Activated CD4-positive, alpha-beta T cell treated with anti-CD3 and anti-CD28 coated beads, Interleukin-10, Interleukin-2, amounts not matched to agents 100 ng/mL and 50 ng/mL, durations not matched to agents 16 hours and 8 hours (primary cell): ENCODE data around the gene FAM72D.
"Not testable (repeated sequence)": the region's sequence is repeated elsewhere in the genome, so short reads cannot be mapped to it uniquely, and the experiment has no call there.

Experiments used
- DNase-seq: peaks from one replicate; pipeline ENCODE4 v3.0.0-alpha.2; 2020

FAM72D gene

DNA sequence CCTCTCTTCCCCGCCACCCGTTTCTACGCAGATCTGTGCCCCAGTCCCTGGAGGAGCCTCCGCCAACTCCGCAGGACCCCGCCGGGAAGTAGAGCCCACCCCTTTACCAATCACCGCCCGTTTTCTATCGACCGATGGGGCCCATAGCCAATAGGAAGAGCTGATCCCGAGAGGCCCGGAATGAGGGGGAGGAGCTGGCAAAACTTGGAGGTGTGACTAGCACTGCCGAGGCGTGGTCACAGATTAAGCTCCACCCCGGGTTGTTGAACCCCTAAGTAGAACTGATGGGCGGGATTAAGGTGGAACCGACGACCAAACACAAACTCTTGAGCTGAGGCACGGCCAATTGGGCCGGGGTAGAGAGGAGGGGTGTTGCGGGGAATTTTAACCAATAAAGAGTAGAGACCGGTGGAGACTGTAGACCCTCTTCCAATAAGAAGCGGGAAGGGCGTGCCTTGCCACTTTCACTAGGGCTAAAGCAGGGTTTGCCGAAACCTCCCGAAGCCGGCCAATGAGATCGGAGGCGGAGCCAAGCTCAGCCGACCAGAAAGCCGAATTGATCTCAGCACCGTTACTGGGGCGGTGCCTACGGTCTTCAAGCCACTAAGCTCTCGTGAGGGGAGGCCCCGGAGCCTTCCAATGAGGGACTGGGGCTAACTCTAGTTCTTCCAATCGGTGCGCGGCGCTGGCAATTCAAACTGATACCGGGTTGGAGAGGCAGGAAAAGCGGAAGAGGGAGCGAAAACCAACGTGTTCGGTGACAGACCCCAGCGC, at the start of gene FAM72D, which contains the start of gene SRGAP2B:
Gene FAM72D (plus strand): TSS at position 691 of the 774 bp plus-strand sequence. CDS start 874 bp downstream, outside the sequence.
Gene SRGAP2B (minus strand): TSS at position 45 of the 774 bp plus-strand sequence. CDS start 2,427 bp downstream, outside the sequence.
- DNase-seq, result not testable (repeated sequence)

DNA sequence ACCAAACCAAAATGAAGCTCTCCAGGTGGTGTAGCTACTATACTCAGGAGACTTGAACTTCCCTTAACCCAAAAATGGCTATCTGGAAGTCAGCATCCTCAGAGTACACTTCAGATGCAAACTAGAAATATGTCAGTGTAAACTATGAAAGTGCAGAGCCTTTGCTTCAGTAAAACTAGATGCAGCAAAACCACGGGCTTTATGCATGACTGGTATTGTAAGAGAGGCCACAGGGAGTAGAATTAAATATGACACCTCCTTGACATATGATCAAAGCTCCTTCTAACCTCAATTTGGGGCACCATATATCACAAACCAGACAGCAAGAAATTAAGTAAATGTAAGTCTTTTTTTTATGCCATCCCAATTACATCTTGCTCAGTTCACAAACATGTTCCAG, 48.2 kb upstream of the FAM72D start:
- not testable (repeated sequence) for DNase-seq

DNA sequence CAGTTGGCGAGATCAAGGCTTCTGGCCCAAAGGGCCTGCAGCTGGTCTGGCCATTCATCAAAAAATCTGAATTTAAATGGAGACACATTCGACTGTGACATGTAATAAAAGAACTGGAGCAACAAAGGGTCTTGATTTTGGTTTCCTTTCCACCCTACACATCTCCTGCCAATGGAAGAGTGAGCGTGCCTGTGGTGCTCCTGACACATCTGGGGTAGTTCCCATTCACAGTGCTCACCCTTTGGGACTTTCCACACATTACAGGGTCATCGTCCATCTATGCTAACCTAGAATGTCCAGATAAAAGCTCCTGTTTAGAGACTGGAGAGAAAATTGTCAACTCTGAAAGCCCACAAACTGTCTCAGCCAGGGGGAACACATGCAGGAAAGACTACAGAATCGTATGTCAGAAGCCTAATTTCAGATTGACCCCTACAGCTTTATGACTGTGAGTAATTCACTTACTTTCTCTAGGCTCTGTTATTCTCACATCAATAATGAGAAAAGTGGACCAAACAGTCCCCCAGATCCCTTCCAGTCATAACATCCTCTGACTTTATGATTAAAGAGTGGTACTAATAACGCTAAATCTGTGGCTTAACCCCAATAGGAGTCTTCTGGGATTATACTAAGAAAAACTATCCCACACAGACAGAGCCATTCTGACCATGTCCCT, 47.5 kb upstream of the FAM72D start:
- not testable (repeated sequence) for DNase-seq

DNA sequence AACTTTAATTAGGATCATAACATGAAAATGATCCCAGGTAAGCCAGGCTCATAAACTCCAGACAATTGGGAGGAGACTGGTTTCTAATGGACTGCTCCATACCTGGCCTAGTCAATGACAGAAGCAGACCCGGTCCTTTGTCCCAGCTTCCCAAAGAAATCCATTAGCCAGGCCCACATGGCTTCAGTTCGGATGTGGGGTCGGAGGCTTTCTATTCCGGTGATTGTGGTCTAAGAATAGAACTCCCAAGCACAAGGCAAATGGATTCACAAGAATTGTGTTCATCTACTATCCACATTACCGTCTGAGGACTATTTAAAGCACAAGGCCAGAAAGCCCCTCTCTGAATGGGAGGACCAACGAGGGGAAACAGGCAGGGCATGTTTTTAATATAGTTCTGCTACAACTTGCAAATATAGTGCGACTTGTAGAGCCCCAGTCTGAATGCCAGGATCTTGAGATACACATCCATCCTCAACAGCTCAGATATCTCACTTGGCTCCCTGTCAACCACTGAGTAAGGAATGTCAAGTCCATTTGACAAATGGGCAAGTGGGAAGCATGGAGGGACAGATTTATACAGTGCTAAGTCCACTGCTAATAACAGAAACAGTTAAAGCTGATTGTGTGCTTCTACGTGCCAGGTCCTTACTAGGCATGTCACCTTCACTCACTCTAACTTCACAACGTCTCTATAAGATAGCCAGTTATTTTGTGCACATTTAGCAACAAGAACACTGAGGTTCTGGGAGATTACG, 43.6 kb upstream of the FAM72D start:
- DNase-seq, result not testable (repeated sequence)

DNA sequence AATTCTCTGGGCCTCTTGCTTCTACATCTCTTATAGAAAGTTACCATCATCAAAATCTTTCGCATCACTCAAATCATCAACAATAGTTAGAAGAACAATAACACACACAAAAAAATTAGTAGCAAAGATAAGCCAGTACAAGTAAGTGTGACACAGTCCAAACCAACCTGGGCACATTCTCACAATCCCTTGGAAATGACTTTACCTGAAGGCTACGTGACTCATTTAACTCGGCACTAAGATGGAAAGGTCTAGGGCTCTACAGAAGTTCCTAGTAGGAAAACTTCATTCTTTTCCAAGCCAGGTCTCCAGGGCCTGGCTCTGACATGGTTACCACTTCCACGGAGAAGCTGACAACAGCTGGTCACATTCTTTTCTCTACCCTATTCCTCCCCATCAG, 42.3 kb upstream of the FAM72D start:
- DNase-seq, result not testable (repeated sequence)

DNA sequence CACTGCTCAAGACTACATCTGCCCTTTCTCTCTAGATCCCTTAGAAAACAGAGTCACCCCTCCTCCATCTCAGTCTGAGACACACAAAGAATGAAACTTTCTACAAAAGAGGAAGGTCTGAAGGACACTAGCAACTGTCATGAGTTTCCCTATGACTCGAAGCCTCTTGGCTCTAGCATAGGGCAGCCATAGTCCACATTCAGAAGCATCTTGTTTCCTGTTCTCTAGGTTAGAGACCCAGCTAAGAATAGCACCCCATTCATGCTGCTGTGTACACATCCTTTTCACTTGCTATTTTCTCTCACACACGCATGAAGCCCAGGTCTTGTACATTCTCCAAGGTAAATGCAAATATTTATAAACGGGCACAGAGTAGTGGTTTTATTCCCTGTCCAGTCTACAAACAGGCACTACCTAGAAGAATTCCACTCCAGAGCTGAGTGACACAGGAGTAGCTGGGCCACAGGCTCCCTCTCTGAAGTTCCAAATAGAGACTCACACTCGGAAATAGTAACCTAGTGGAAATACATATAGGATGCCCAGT, 40.5 kb upstream of the FAM72D start:
- DNase-seq, result not testable (repeated sequence)

DNA sequence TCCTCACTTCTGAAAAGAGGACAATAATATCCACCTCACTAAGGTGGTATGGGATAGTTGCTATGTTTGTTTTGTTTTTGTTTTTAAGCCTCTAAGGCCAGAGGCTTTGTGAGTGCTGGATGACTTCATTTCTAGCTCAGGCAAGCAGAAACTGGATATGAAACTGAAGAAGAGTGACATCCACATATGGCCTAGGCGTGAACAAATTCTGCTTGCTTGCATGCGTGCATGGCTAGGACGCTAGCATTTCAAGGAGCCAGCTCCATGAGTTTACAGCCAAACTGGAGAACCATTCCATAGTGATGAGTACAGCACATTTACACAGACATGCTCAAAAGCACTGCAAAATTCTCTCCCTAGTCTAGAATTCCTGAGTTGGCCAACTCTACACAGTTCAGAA, 37.6 kb upstream of the FAM72D start:
- DNase-seq, result peak; percentile 10

DNA sequence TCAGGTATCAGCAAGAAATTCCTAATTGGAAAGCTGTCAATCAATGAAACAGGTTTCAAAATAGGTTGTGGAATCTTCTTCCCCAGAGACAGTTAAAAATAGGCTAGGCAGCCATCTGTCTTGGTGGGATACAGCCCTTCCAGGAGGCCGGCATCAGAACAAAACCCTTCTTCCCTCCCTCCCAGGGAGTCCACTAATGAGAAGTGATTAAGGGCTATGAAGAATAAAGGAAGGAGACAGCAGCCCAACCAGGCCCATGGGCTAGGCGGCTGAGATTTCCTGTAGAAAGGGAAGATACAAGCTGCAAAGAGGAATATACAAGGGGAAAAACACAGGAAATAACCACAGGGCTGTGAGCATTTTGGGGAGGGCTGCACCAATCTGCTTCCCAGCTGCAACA, 32.5 kb upstream of the FAM72D start:
- not testable (repeated sequence) for DNase-seq

DNA sequence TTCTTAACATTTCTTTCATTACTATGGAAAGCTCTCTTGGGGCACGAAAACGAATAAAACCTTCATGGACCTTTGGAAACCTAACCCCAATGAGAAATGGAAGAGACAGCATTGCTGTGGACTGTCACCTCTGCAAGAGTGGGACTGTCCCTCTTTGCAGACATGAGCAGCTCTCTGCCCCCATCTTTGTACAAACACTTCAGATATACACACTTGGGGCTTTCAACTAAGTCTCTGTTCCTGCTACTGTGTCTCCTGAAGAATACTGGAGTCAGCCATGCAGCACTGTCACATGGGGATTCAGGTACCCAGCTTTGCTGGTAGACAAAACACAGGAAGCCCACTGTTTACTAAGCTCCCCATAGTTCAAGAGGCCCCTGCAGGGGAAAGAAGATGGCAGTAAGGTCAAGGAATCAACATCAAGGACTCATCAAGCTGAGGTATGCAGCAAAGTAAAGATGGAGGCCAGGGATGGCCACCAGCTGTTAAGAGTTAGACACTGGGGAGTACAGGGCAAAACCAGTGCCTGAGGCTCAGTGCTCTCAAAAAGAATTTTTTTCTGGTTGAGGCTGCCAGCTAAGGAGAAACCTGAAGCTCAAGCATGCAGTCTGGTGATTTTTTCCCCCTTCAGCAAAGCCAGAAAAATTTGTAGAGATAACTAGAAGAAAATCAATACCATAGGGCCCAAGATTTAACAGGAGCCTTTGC, 31.7 kb upstream of the FAM72D start:
- not testable (repeated sequence) for DNase-seq

DNA sequence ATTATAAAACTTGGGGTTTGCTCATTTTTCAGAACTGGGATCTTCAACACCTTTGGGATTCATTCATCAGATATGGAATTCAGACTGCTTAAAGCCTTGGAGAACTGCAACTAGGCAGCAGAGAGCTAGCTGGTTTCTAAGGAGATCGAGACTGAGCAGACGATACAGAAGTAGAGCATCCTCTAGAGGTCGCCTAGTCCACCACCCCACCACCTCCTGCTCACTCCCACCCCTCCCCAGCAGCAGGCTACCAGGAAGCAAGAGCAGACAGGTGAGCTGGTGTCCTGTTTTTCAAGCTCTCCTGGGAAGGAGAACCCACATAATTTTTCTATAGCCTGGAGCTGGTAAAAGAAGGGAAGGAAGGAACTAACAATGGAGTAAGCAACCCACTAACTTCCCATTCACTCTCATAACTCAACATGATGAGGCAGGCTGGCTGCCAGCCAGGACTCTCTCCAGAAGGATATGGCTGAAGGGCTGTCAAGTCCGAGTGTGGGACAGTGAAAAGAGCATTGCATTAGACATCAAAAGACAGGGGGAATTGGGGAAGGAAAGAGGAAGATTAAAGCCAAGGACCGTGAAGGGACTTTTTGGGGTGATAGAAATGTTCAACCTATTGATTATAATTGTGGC, 30.5 kb upstream of the FAM72D start:
- DNase-seq, result not testable (repeated sequence)

DNA sequence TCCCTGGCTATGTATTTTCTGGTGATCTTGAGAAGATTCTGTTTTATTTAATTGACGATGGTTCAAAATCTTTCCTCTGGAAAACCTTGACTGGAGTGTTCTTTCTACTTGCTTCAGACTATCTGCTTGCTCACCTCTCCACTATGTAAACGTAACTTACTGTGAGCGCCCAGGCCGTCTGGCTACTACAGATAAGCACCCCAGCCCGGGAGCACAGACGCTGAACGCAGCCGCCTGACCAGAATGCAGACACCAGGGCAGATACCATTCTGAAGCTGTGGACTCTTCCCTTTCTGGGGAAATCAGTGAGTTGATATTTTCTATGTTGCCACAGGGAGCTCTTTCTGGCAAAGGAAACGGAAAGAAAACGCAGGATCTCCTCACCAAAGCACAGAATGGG, 29.3 kb upstream of the FAM72D start:
- DNase-seq, result not testable (repeated sequence)

DNA sequence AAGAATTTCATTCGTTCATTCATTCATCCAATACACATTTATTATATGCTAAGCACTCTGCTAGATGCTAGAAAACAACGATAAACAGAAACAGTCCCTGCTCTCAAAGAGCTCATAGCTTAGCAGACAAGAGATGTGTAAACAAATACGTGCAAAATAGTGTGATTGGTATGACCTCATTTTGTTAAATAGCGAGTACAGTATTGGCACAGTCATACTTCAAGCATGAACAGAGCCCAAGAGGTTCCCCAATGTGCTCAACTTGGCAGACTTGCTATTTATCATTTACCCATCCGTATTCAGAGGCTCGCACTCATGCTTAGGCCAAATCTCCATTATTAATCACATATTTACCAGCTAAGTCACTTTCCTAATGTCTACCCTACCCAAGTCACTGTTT, 24.2 kb upstream of the FAM72D start:
- not testable (repeated sequence) for DNase-seq

DNA sequence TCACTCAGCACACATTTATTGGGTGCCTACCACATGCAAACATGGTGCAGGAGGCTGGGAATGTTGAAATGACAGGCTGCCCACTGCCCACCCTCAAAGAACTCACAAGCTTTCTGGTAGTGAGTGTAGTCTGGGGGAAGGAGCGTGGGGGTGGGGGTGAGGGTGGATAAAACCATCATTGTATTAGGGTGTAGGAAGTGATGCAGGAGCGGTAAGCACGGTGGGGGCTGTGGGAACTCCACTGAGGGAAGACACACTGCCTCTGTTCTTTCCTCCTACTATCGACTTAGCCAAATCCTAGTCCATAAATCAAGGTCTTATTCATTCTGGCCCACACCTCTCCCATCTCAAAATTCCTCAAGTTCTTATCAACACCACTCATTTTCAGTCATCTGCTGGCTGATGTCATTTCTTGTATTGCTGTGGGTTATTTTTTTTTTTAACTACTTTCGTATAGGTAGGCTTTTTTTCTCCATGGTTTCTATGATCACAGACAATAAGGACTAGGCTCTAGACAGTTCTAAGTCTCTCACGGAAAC, 21.7 kb upstream of the FAM72D start:
- not testable (repeated sequence) for DNase-seq

DNA sequence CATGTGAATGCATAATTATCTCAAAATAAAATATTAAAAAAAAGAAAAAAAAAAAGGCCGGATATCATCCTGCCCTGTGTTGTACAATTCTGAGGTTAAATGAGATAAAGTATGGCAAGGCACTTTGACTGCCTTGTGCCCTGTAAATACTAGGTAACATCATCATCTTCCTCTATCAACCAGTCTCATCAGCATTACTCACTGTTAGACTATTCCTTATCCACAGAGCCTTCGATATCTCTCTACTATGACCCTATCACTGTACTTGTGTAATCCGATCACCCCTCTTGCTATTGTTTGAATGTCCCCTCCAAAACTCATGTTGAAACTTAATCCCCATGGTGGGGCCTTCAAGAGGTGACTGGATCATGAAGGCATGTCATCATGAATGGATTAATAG, 18.9 kb upstream of the FAM72D start:
- DNase-seq, result not testable (repeated sequence)

DNA sequence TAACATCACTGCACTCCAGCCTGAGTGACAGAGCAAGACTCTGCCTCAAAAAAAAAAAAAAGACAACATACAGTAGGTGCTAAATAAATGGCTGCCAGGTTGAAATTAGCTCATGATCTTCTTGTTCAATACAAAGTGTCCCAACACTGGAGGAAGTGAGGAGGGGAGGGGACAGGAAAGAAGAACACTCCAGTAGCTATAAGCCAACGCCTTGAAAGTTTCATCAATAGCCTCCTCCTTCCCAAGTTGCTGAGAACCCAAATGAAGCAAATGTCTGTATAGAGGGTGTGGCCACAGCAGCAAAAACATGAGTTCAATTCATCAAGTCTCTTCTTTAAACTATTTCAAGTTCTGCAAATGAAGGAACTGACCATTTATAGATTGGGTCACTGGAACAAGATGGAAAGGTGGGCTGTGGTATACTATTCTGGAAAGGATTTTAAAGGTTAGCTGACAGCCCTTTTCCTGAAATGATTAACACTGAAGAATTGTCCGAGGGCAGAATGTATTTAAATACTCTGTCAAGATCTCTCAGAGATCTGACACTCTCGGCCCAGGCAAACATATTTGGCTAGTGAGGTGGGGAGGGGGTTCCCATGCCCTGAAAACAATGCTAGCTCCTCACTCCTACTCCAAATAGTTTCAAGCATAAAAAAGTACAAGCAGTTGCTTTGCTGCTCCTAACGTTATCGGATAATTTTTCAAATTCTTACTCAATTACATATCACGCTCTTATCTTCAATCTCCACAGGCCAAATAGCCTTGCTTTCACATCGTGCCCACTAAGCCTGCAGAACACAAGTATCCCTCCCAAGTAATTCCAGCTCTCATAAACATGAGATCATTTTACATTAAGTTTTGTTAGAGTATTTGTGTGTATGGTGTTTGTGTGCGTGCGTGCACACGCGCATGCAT, 17.6 kb upstream of the FAM72D start:
- not testable (repeated sequence) for DNase-seq

DNA sequence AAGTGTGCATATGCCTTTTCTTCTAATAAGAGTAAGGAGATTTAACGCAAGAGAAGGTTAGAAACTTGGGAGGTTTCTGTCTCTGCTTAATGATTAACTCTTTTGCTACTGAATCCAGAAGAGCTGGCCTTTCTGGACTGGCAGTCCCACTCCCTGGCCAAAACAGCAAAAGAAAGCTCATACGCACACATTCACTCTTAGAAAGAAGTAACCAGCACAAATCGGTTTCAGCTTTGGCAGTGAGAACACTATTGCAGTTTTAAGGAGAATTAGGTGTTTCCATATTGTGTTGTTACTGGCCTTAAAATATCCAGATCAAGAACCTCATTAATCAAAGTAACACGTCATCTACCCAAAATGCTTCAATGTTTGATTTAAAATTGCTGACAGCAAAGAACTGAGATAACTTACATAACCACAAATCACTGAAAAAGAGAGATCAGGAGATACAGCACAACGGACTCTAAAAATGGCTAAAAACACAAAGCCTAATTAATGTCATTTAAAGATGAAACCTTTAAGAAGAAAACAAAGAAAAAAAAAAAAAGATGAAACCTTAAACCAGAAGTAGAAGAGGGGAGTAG, 16.9 kb upstream of the FAM72D start:
- DNase-seq, result not testable (repeated sequence)

DNA sequence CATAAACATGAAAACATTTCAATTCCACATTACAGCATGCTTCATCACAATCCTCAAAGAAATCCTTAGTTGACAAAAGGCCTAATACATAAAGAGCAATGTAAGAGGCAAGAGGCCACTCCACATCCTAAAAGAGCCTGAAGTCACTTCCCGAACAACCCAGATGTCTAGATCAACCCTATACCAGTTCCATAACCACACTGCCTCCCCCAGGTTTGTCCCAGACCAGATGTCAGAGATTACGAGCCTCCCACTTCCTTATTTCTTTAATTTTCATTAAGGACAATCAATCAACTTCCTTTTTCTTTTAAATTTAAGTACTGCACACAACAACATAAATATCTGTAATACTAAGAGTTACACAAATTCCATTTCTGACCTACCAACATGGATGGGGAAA, 16.0 kb upstream of the FAM72D start:
- not testable (repeated sequence) for DNase-seq

DNA sequence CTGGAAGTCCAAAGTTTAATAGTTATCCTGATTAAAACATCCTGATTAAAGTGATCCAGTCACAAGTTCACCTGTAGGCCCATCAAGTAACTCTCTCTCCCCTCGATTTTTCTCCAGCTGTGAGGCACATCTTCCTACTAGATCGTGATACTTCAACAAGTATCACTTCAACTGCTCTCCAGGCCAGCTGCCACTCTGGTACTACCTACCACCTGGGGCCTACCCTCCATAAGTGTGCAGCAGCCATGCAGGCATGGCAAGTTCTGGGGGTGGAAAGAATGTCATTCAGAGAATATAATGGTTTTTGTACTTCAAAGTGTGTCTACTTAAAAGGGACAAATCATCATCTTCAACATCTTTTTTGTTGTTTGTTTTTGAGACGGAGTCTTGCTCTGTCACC, 15.6 kb upstream of the FAM72D start:
- DNase-seq, result not testable (repeated sequence)

DNA sequence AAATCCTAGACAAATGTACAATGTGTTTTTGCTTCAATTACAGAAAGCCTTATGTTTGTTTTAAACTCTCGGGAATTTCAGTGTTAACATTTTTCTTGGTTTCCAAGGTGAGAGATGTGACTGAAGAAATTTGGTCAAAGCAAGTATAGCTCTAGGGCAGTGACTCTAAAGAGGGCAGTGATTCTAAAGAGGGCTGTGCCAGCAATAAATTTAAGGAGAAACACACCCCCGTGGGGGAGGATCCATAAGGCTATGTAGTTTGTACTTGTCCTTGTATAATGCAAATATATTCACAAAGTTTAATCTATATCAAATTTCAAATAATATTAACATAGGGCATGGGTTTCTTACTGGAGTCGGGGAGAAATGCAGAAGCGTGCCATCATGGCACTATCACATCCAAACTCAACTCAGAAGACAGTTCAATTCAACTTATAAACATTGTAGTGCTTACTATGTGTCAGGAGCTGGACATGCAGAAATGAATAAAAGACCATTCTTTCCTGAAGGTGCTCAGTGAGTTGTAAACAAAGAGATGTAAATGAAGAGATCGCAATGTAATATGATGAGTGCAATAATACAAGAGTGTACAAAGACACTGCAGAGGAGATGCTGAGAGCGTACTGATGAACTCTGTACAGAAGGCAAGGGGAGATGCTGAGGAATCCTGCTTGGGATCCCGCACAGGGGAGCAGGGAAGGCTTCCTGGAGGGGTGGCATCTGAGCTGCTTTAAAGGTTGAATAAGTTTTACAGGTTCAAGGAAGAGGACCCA, 13.1 kb upstream of the FAM72D start:
- not testable (repeated sequence) for DNase-seq
